ENCODE results near the gene AOX1. TPM values are rescaled to one million over a fixed set of nuclear protein-coding genes. Genes with fewer than 3 reads are reported as not detected.

Gene AOX1
- total and polyA plus RNA-seq, 2 donors (not counting 1 experiment from before 2014, with no cell fraction given): 0.18 TPM; not detected in 1

DNA sequence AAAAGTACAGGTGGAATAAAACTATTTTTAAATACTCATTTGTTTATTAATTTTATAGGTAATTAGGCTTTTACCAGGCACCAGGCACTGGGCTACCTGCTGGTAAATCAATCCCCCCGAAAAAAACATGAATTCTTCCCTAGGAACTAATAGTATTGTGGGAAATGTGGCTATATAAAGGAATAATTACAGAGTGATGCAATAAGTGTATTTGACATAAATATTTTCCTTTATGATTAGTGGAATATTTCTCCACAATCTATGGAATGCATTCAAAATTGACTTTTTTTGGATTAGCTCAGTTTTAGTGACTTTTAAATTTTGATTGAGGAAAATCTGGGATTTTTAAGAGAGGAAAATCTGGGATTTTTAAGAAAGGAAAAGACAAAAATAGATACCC, 116.2 kb downstream of the AOX1 start:
- peaks cover 23% of the 10 kb centered on the region for H3K27me3 Mint-ChIP-seq
- no CpG with 5 or more reads among the region's 1 CpG for WGBS (ENCODE audit: insufficient coverage)
- no peak overlapping the region for H3K4me3 Mint-ChIP-seq
- ChIA-PET POLR2A (no interaction called here), CTCF (interaction anchor here (1.6 kb wide), 1 partner anchor 176 kb away, joined by 4 read pairs; the partner anchor contains the start of gene SGO2)
- no peak for DNase-seq
- TF ChIP-seq, protein P1, sequence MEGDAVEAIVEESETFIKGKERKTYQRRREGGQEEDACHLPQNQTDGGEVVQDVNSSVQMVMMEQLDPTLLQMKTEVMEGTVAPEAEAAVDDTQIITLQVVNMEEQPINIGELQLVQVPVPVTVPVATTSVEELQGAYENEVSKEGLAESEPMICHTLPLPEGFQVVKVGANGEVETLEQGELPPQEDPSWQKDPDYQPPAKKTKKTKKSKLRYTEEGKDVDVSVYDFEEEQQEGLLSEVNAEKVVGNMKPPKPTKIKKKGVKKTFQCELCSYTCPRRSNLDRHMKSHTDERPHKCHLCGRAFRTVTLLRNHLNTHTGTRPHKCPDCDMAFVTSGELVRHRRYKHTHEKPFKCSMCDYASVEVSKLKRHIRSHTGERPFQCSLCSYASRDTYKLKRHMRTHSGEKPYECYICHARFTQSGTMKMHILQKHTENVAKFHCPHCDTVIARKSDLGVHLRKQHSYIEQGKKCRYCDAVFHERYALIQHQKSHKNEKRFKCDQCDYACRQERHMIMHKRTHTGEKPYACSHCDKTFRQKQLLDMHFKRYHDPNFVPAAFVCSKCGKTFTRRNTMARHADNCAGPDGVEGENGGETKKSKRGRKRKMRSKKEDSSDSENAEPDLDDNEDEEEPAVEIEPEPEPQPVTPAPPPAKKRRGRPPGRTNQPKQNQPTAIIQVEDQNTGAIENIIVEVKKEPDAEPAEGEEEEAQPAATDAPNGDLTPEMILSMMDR (IDR thresholded peaks at IDR 0.05): no peak
- no peak for TF ChIP-seq EZH2 (IDR thresholded peaks at IDR 0.05; ENCODE audit: borderline replicate concordance, insufficient read depth, low read depth, low read length, poor library complexity, severe bottlenecking)
- Histone ChIP-seq H3K9ac (ENCODE audit: low read length) (no peak overlapping the region), H3K4me3 (ENCODE audit: control extremely low read depth in 1 of 5, extremely low read depth in 1 of 5, insufficient read depth in 1 of 5, low read depth in 2 of 5, low read length in 4 of 5) (no peak overlapping the region), H3K27me3 (replicated peaks in 1 of 4; ENCODE audit: control extremely low read depth in 1 of 4, control insufficient read depth in 3 of 4, insufficient read depth in 4 of 4, low read length in 3 of 4) (no peaks in the 10 kb centered on the region), H3K27ac (ENCODE audit: low read length in 2 of 2) (no peak overlapping the region), H3K4me1 (ENCODE audit: control insufficient read depth in 2 of 2, insufficient read depth in 2 of 2, low read length in 2 of 2) (no peaks in the 10 kb centered on the region), H2AFZ (ENCODE audit: insufficient read depth, low read depth, low read length, poor library complexity, severe bottlenecking) (no peak overlapping the region), H4K20me1 (ENCODE audit: control insufficient read depth, insufficient read depth, low read length, poor library complexity, severe bottlenecking) (no peaks in the 10 kb centered on the region), H3K9me3 (ENCODE audit: control extremely low read depth in 1 of 3, control insufficient read depth in 2 of 3, insufficient read depth in 1 of 3, low read length in 2 of 3) (no peaks in the 10 kb centered on the region), H3K36me3 (replicated peaks in 1 of 2; ENCODE audit: control extremely low read depth in 1 of 2, control insufficient read depth in 1 of 2, extremely low read depth in 1 of 2, insufficient read depth in 2 of 2, low read length in 1 of 2) (no peaks in the 10 kb centered on the region), H3K4me2 (replicated peaks; ENCODE audit: low read depth, low read length, poor library complexity, severe bottlenecking) (no peak overlapping the region), H3K79me2 (ENCODE audit: control insufficient read depth, insufficient read depth, low read length) (no peaks in the 10 kb centered on the region)
- peaks cover 8% of the 10 kb centered on the region for H3K4me1 Mint-ChIP-seq
- intact Hi-C loops (cut with micrococcal nuclease): loop anchor here (1.0 to 5.0 kb wide), 2 partner anchors 126 to 720 kb away; no protein-coding TSS in a partner anchor
- no peak for ATAC-seq (ENCODE audit: low read depth)
- H3K9me3 Mint-ChIP-seq (ENCODE audit: insufficient read depth): no peaks in the 10 kb centered on the region
- no peak overlapping the region for H3K27ac Mint-ChIP-seq

DNA sequence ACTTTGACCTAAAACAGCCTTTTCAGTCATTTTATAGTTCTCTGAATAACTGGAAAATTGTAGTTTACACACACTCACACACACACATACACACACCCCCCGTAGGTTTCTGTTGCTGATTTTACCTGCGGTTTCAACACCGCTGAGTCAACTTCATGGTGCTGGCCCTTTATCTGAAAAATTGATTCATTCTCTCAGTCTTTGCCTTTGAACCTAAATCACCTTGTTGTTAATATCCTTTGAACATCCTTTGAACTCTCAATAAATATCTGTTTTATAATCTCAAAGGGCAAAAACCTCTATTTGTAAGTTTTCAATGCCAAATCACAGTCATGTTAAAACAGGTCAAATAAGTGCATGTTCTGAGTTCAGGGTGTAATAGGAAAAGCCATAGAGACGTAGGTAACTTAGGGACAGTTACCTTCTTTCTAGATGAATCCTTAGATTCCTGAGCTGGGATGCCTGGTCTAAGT, 116.9 kb downstream of the AOX1 start:
- no peak overlapping the region for H3K9ac ChIP-seq (ENCODE audit: low read length)
- DNase-seq: no peak

More for the DNA sequence above, 116.9 kb downstream of the AOX1 start:
- no peaks in the 10 kb centered on the region for H3K4me1 ChIP-seq (ENCODE audit: control insufficient read depth in 2 of 2, insufficient read depth in 2 of 2, low read length in 2 of 2)
- TF ChIP-seq, protein P1 (IDR thresholded peaks at IDR 0.05): no peak
- no peak for TF ChIP-seq EZH2 (IDR thresholded peaks at IDR 0.05; ENCODE audit: borderline replicate concordance, insufficient read depth, low read depth, low read length, poor library complexity, severe bottlenecking)
- Mint-ChIP-seq H3K9me3 (ENCODE audit: insufficient read depth) (no peaks in the 10 kb centered on the region), H3K27me3 (peaks cover 24% of the 10 kb centered on the region), H3K4me1 (peaks cover 8% of the 10 kb centered on the region), H3K27ac (no peak overlapping the region), H3K4me3 (no peak overlapping the region)
- H4K20me1 ChIP-seq (ENCODE audit: control insufficient read depth, insufficient read depth, low read length, poor library complexity, severe bottlenecking): no peaks in the 10 kb centered on the region
- H3K4me3 ChIP-seq (ENCODE audit: control extremely low read depth in 1 of 5, extremely low read depth in 1 of 5, insufficient read depth in 1 of 5, low read depth in 2 of 5, low read length in 4 of 5): no peak overlapping the region
- ChIA-PET POLR2A (no interaction called here), CTCF (interaction anchor here (1.2 to 1.6 kb wide), 3 partner anchors 59 to 177 kb away, joined by 3 to 4 read pairs (median 4); partner anchors contain the start of gene SGO2)
- H3K27ac ChIP-seq (ENCODE audit: low read length in 2 of 2): no peak overlapping the region
- intact Hi-C loops (cut with micrococcal nuclease): loop anchor here (1.0 to 5.0 kb wide), 2 partner anchors 126 to 720 kb away; no protein-coding TSS in a partner anchor
- no peak overlapping the region for H3K4me2 ChIP-seq (replicated peaks; ENCODE audit: low read depth, low read length, poor library complexity, severe bottlenecking)
- H3K36me3 ChIP-seq (replicated peaks in 1 of 2; ENCODE audit: control extremely low read depth in 1 of 2, control insufficient read depth in 1 of 2, extremely low read depth in 1 of 2, insufficient read depth in 2 of 2, low read length in 1 of 2): no peaks in the 10 kb centered on the region
- H3K79me2 ChIP-seq (ENCODE audit: control insufficient read depth, insufficient read depth, low read length): no peaks in the 10 kb centered on the region
- no peaks in the 10 kb centered on the region for H3K27me3 ChIP-seq (replicated peaks in 1 of 4; ENCODE audit: control extremely low read depth in 1 of 4, control insufficient read depth in 3 of 4, insufficient read depth in 4 of 4, low read length in 3 of 4)
- 90% methylated on average over 3 of the region's 4 CpGs for WGBS (ENCODE audit: insufficient coverage)
- H3K9me3 ChIP-seq (ENCODE audit: control extremely low read depth in 1 of 3, control insufficient read depth in 2 of 3, insufficient read depth in 1 of 3, low read length in 2 of 3): no peaks in the 10 kb centered on the region
- H2AFZ ChIP-seq (ENCODE audit: insufficient read depth, low read depth, low read length, poor library complexity, severe bottlenecking): no peak overlapping the region
- ATAC-seq (ENCODE audit: low read depth): no peak

Data from B cell (primary cell).